Measurements from ENCODE around the gene MT4. TPM values are rescaled to one million over a fixed set of nuclear protein-coding genes. Genes with fewer than 3 reads are reported as not detected.

Gene MT4
- total RNA-seq, 1 experiment from 2014 or later, result not detected

DNA sequence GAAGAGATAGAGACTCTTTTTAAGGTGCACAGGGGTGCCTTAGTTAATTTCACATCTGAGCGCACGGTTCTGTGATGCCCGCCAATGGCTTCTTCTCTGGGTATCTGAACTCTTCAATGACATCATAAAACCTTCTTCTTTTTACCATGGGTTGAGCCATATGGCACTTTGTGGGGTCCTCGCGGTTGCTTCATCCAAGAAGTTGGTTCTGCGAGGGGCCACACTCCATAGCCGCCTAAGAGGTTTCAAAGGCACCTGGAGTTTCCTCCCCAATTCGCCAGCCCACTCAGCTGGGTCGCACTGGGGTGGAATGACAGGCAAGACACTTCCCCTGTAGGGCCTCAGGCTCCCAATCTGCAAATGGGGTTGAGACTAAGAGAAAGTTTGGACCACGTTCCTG lies 10.4 kb upstream of the MT4 start:
- H3K27ac ChIP-seq, result no peak overlapping the region
- no peaks in the 10 kb centered on the region for H3K36me3 ChIP-seq (ENCODE audit: low read depth)
- no peaks in the 10 kb centered on the region for H3K9me3 ChIP-seq (ENCODE audit: insufficient read depth, low read depth)
- no peaks in the 10 kb centered on the region for H3F3A ChIP-seq (ENCODE audit: insufficient read depth, low read depth)
- no peaks in the 10 kb centered on the region for H3K4me1 ChIP-seq (replicated peaks; ENCODE audit: insufficient read depth)
- CTCF ChIA-PET, result no interaction called here
- intact Hi-C loops (cut with micrococcal nuclease; ENCODE audit: unreplicated experiment), result no loop called here
- H3K4me2 ChIP-seq, result no peak overlapping the region
- H4K20me1 ChIP-seq (ENCODE audit: insufficient read depth), result no peaks in the 10 kb centered on the region
- H2AFZ ChIP-seq, result no peak overlapping the region
- H3K4me3 ChIP-seq, result no peak overlapping the region
- no peaks in the 10 kb centered on the region for H3K79me2 ChIP-seq (ENCODE audit: low read depth)
- H3K27me3 ChIP-seq (ENCODE audit: insufficient read depth, low read depth), result peaks cover 18% of the 10 kb centered on the region; the same call in 1 of the 2 replicates
- H3K9me2 ChIP-seq (ENCODE audit: insufficient read depth), result no peaks in the 10 kb centered on the region
- no peak for DNase-seq
- POLR2A ChIA-PET (ENCODE audit: unreplicated experiment), result no interaction called here
- TF ChIP-seq EZH2 (IDR thresholded peaks at IDR 0.05; ENCODE audit: low read depth) (no peak), CTCF (conservative IDR thresholded peaks at IDR 0.05) (no peak)
- no TSS peak for BruUV-seq (replicated peaks)

- no peaks in the 10 kb centered on the region for H3K36me3 ChIP-seq (ENCODE audit: low read depth)
- H3K4me2 ChIP-seq, result no peak overlapping the region
Measured at GRCh38 chr16:56558024-56558747, 6.7 kb upstream of the MT4 start.

DNA sequence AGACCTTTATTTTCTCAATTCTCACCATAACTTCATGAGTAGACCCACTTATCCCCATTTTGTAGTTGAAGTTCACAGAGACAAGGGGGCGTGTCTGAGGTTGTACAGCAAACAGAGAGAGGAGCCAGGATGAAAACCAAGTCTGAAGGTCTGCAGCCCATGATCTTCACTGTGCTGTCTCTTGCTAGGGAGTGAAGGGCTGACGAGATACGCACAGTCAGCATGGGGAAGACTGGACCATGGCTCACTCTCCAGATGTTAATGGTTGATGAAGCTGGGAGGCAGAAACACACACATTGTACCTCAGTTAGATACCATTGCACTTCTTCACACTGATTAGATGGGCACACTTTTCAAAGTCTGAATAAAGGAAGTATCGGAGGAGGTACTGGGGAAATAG lies 5.8 kb upstream of the MT4 start:
- intact Hi-C loops (cut with micrococcal nuclease; ENCODE audit: unreplicated experiment), result no loop called here
- Histone ChIP-seq H3K9me2 (ENCODE audit: insufficient read depth) (no peaks in the 10 kb centered on the region), H3K4me2 (no peak overlapping the region), H3K9me3 (ENCODE audit: insufficient read depth, low read depth) (no peaks in the 10 kb centered on the region), H3K27me3 (ENCODE audit: insufficient read depth, low read depth) (peaks cover 18% of the 10 kb centered on the region; the same call in 1 of the 2 replicates), H4K20me1 (ENCODE audit: insufficient read depth) (no peaks in the 10 kb centered on the region), H3K79me2 (ENCODE audit: low read depth) (no peaks in the 10 kb centered on the region), H3K36me3 (ENCODE audit: low read depth) (no peaks in the 10 kb centered on the region), H2AFZ (no peak overlapping the region), H3K4me1 (replicated peaks; ENCODE audit: insufficient read depth) (no peaks in the 10 kb centered on the region), H3K27ac (no peak overlapping the region), H3K4me3 (no peak overlapping the region), H3F3A (ENCODE audit: insufficient read depth, low read depth) (no peaks in the 10 kb centered on the region)
- TF ChIP-seq CTCF (conservative IDR thresholded peaks at IDR 0.05), result no peak
- no peak for TF ChIP-seq EZH2 (IDR thresholded peaks at IDR 0.05; ENCODE audit: low read depth)
- no peak for DNase-seq
- no TSS peak for BruUV-seq (replicated peaks)
- POLR2A ChIA-PET (ENCODE audit: unreplicated experiment), result no interaction called here
- CTCF ChIA-PET, result no interaction called here

More at GRCh38 chr16:56558024-56558747, 6.7 kb upstream of the MT4 start:
- Histone ChIP-seq H3K9me2 (ENCODE audit: insufficient read depth) (no peaks in the 10 kb centered on the region), H4K20me1 (ENCODE audit: insufficient read depth) (no peaks in the 10 kb centered on the region), H3K4me3 (no peak overlapping the region), H3F3A (ENCODE audit: insufficient read depth, low read depth) (no peaks in the 10 kb centered on the region), H3K9me3 (ENCODE audit: insufficient read depth, low read depth) (no peaks in the 10 kb centered on the region), H3K27me3 (ENCODE audit: insufficient read depth, low read depth) (peaks cover 18% of the 10 kb centered on the region; the same call in 1 of the 2 replicates), H3K79me2 (ENCODE audit: low read depth) (no peaks in the 10 kb centered on the region), H3K27ac (no peak overlapping the region), H3K4me1 (replicated peaks; ENCODE audit: insufficient read depth) (no peaks in the 10 kb centered on the region), H2AFZ (no peak overlapping the region)
- ChIA-PET CTCF (no interaction called here), POLR2A (ENCODE audit: unreplicated experiment) (no interaction called here)
- no TSS peak for BruUV-seq (replicated peaks)
- intact Hi-C loops (cut with micrococcal nuclease; ENCODE audit: unreplicated experiment), result no loop called here
- TF ChIP-seq EZH2 (IDR thresholded peaks at IDR 0.05; ENCODE audit: low read depth), result no peak
- TF ChIP-seq CTCF (conservative IDR thresholded peaks at IDR 0.05), result no peak
- DNase-seq, result peak in 1 of 2 experiments; percentile 9
